ENCODE results near the gene CPE. TPM values are rescaled to one million over a fixed set of nuclear protein-coding genes. Genes with fewer than 3 reads are reported as not detected.

CPE gene
- total RNA-seq, 1 donor from 2014 or later, result 43.6 TPM

GRCh38 chr4:165462009-165462408 is 83.2 kb downstream of the CPE start:
- H3K27me3 Mint-ChIP-seq (ENCODE audit: insufficient read depth, low read depth), result no peaks in the 10 kb centered on the region
- Histone ChIP-seq H3K27me3 (no peaks in the 10 kb centered on the region), H3K27ac (no peak overlapping the region), H3K9ac (no peak overlapping the region), H3K36me3 (no peaks in the 10 kb centered on the region), H3K4me3 (no peak overlapping the region), H3F3A (ENCODE audit: low read depth) (no peaks in the 10 kb centered on the region), H3K79me2 (ENCODE audit: low read depth) (no peaks in the 10 kb centered on the region), H3K9me3 (ENCODE audit: low read depth) (no peaks in the 10 kb centered on the region), H4K20me1 (ENCODE audit: low read depth) (no peaks in the 10 kb centered on the region), H2AFZ (replicated peaks) (no peak overlapping the region), H3K4me2 (no peak overlapping the region), H3K4me1 (no peaks in the 10 kb centered on the region)
- no peak for DNase-seq (ENCODE audit: low spot score)
- no peak overlapping the region for H3K4me3 Mint-ChIP-seq
- peaks cover 18% of the 10 kb centered on the region for H3K4me1 Mint-ChIP-seq
- no peak overlapping the region for H3K27ac Mint-ChIP-seq
- no peaks in the 10 kb centered on the region for H3K9me3 Mint-ChIP-seq
- H3K36me3 Mint-ChIP-seq, result no peaks in the 10 kb centered on the region
- TF ChIP-seq CTCF (IDR thresholded peaks at IDR 0.05) (no peak), EZH2phosphoT487 (IDR thresholded peaks at IDR 0.05) (no peak), EZH2 (IDR thresholded peaks at IDR 0.05) (no peak)

GRCh38 chr4:165464376-165464775 is 85.6 kb downstream of the CPE start:
- Mint-ChIP-seq H3K36me3 (peaks cover 4% of the 10 kb centered on the region), H3K4me3 (no peak overlapping the region), H3K4me1 (peaks cover 15% of the 10 kb centered on the region), H3K27ac (no peak overlapping the region), H3K27me3 (ENCODE audit: insufficient read depth, low read depth) (no peaks in the 10 kb centered on the region), H3K9me3 (no peaks in the 10 kb centered on the region)
- H4K20me1 ChIP-seq (ENCODE audit: low read depth), result no peaks in the 10 kb centered on the region
- no peak overlapping the region for H3K4me3 ChIP-seq
- H3K4me2 ChIP-seq, result no peak overlapping the region
- DNase-seq (ENCODE audit: low spot score), result no peak
- H3K36me3 ChIP-seq, result no peaks in the 10 kb centered on the region
- H3K79me2 ChIP-seq (ENCODE audit: low read depth), result no peaks in the 10 kb centered on the region
- no peaks in the 10 kb centered on the region for H3K27me3 ChIP-seq
- H3K4me1 ChIP-seq, result no peaks in the 10 kb centered on the region
- no peak overlapping the region for H3K9ac ChIP-seq
- peak overlapping the region; percentile 62 for H2AFZ ChIP-seq (replicated peaks)
- TF ChIP-seq CTCF (IDR thresholded peaks at IDR 0.05) (no peak), EZH2phosphoT487 (IDR thresholded peaks at IDR 0.05) (no peak), EZH2 (IDR thresholded peaks at IDR 0.05) (no peak)
- no peaks in the 10 kb centered on the region for H3K9me3 ChIP-seq (ENCODE audit: low read depth)
- H3K27ac ChIP-seq, result no peak overlapping the region
- H3F3A ChIP-seq (ENCODE audit: low read depth), result no peaks in the 10 kb centered on the region

GRCh38 chr4:165464813-165465381 is 86.1 kb downstream of the CPE start:
- Mint-ChIP-seq H3K36me3 (peaks cover 4% of the 10 kb centered on the region), H3K9me3 (no peaks in the 10 kb centered on the region), H3K27ac (no peak overlapping the region), H3K4me1 (peaks cover 15% of the 10 kb centered on the region), H3K4me3 (no peak overlapping the region), H3K27me3 (ENCODE audit: insufficient read depth, low read depth) (no peaks in the 10 kb centered on the region)
- H2AFZ ChIP-seq (replicated peaks), result peak overlapping the region; percentile 62
- DNase-seq (ENCODE audit: low spot score), result peak; percentile 37
- H3K9ac ChIP-seq, result no peak overlapping the region
- H3F3A ChIP-seq (ENCODE audit: low read depth), result no peaks in the 10 kb centered on the region
- no peaks in the 10 kb centered on the region for H3K36me3 ChIP-seq
- no peaks in the 10 kb centered on the region for H3K79me2 ChIP-seq (ENCODE audit: low read depth)
- H4K20me1 ChIP-seq (ENCODE audit: low read depth), result no peaks in the 10 kb centered on the region
- H3K4me2 ChIP-seq, result no peak overlapping the region
- H3K27me3 ChIP-seq, result no peaks in the 10 kb centered on the region
- H3K4me3 ChIP-seq, result no peak overlapping the region
- TF ChIP-seq EZH2phosphoT487 (IDR thresholded peaks at IDR 0.05) (no peak), CTCF (IDR thresholded peaks at IDR 0.05) (peak; percentile 95), EZH2 (IDR thresholded peaks at IDR 0.05) (no peak)
- H3K4me1 ChIP-seq, result no peaks in the 10 kb centered on the region
- H3K9me3 ChIP-seq (ENCODE audit: low read depth), result no peaks in the 10 kb centered on the region
- no peak overlapping the region for H3K27ac ChIP-seq
